ENCODE measurements around the gene GTPBP3.

The GTPBP3 gene

DNA sequence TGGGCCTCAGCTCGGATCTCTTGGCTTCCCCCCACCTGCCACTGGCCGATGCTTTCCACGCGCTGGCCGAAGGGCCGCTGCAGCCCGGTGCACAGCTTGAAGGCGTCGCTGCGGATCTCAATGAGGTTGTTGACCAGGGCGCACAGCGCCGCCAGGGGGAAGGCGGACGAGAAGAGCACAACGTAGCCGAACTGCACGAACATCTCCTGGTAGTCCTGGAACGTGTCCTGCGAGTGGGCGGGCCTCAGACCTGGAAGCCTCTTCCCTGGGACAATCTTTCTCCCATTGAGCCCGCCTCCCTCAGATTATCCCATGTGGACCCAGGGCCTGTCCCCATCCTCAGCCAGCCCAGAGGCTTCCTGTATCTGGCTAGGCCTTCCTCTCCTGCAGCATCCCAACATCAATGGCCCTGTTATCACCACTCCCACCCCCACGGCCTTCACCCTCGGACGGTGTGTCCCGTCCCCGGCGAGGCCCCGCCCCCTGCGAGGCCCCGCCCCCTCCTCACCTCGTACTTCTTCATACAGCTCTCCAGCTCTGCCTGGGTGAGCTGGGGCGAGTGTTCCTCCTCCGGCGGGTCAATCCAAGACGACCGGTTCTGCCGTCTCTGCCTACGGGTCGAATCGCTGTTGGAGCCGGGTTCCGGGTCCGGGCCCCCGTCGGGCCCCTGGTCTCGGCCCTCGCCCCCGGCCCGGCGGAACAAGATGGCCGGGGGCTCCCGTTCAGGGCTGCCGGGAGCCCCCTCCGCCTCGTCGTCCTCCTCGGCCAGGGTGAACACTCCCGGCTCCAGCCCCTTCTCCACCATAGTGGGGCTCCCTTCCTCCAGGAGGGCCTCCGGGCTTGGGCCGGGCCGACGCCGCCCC is 9.5 kb upstream of the GTPBP3 start:
- peak; percentile 37 for DNase-seq (ENCODE audit: low spot score)

DNA sequence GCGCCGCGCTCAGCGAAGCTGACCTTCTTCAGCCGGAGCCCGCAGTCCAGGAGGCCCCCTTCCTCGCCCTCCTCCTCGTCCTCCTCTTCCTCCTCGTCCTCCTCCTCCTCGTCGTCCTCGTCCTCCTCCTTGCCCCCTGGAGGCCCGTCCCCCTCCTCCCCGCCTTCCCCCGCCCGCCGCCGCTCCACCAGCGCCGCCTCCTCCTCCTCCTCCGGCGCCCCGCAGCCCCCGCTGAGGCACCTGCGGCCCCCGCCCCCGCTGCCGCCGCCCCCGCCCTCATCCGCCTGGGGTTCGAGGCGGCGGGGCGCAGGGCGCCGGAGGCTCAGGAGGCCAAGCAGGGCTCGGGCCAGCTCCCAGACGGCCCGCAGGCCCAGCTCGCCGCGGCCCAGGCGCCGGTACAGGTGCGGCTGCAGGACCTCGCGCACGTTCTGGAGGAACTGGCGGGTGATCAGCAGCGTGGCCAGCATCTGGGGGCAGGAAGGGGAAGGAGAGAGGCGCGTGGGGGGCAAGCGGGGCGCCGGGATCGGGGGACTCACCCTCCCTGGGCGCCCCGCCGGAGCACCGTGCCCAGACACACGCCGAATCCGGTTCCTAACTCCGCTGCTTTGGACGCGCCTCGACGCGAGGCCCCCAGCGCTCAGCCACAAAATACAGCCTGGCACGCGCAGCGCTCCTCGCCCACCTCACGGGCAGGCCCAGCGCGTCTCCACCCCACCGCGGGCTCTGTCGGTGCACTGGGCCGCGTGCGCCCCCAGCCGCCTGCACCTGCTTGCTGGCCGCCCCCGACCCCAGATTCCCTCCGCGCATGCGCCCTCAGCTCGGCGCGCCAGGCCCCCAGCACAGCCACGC is 8.6 kb upstream of the GTPBP3 start:
- DNase-seq (ENCODE audit: low spot score) = no peak

DNA sequence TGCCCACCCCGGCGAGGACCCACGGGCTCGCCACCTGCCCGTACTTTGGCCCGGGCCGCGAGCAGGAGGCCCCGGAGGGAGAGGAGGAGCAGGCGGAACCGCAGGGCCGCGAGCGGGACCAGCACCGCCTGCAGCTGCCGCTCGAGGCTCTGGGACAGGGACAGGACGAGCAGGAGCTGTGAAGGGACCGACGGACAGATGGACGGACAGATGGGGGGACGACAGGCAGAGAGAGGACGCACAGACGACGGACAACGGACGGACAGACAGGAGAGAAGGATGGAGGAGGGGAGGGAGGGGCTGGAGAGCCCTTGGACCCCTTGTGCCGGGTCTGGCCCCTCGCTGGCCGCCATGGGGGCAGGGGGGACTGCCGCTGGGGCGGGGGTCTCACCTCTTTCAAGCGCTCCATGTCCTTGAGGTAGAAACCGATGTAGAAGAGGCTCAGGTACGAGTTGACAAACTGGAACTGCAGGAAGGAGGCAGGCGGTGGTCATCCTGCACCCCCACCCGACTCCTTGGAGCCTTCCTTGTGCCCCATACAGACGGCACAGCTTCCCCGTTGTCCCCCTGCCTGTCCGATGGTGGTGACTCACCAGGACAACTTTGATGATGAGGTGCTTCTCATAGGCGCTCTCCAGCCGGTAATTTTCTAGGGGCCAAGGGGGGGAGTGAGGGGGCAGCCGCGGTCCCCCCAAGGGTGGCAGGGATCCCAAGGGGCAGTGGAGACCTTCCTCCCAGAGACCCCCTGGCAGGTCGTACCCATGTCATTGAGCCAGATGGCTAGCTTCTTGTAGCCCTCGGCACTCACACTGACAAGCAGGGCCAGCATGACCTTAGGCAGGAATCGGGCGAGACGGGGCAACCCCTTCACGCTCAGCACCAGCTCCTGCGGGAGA is 7.7 kb upstream of the GTPBP3 start:
- DNase-seq (ENCODE audit: low spot score) = no peak

DNA sequence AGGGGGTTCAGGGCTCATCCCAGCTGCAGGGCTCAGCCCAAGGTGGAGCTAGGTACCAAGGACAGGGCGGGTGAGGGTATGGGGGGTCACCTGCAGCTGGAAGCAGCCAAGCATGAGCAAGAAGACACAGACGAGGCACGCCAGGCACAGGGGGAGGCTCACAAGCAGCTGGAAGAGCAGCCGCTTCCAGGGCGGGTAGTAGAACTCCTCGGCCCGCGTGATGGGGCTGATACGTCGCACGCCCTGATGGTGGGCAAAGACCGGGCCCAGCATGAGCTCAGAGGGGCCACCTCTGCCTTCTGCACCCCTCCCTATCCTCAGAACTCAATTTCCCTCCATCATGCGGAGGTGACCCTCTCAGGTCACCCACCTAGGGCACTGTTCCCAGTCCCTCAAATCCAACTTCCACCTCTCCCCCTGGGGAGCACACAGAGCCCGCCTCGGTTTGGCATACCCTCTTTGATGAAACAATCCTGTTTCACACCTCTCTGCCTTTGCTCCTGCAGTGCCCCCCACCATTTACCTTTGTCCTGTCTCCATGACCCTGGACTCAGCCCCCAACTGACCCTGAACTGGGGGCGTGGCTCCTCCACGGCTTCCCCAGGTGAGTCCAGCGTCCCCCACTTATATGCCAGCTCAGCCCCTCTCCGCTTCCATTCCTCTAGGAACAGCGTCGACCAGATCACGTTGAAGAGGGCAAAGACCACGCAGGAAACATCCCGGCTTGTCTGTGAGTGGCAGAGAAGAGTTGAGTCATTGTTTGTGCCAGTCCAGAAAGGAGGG is 6.9 kb upstream of the GTPBP3 start:
- DNase-seq (ENCODE audit: low spot score) = no peak

DNA sequence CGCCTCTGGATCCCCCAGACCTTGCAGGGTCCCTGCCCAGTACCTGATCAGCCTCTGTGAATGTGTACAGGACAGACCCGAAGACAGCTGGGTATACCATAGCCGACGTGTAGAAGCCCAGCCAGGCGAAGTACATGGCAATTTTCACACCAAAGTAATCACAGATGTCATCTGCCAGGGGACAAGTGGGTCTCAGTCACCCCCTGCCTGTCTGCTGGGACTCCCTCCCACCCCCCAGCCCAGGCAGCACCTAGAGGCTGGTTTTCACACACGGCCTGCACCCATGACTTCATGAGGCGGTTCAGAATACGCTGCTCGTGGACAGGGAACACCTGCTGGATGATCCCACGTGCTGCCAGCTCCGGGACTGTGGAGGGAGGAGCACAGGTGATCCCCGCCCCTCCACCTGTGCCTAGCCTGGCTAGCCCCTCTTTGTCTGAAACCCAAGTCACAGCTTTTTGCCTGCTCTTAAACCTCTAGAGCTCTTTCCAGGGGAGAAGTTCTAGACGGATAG is 6.3 kb upstream of the GTPBP3 start:
- no peak for DNase-seq (ENCODE audit: low spot score)

DNA sequence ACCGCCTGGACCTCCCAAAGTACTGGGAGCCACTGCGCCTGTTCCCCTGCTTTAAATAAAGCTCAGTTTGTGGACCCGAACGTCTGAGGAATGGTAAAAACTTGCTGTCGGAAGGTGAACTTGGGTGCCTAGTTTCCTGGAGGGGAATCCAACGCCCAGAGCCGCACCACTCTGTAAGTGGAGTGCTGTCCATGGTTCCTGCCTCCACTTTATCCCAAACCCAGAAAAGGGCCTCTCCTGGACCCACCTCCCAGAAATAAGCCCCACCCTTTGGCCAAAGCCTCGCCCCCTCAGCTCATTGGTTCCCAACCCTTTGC is 5.0 kb upstream of the GTPBP3 start:
- no peak for DNase-seq (ENCODE audit: low spot score)

DNA sequence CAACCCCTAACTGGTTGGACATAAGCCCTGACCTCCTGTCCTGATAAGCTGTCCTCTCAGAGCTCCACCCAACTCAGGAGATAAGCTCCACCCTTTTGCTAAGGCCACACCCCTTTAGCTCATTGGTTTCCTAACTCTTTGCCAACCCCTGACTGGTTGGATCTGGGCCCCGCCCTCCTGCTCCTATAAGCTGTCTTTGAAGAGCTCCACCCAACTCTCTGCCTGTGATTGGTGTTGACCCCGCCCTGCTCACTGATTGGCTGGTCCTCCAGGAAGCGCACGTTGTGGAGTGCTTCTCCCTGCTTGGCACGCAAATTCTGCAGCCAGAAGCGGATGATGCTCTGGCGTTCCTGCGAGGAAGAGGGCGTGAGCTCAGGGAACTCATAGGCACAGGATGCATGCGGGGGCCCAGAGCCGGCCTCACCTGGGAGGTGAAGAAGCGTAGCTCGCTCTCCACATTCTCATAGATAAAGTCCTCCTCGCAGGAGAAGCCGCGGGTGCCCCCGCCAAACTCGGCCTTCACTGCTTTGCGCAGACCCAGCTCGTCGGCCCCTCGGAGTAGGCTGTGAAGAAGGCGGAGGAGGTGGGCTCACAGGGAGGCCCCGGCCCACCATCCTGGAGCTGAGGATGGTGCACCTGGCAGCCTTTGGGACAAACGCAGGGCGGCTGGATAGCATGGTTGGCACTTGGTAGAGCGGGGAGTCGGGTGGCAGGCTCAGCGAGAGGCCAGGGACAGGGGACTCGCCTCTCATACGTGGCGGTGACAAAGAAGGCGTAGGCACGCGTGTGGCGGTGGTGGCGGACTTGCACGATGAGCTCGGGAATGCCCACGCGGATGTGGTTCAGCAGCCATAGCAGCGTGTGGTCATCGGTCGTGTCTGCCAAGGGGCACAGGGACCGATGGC is 4.4 kb upstream of the GTPBP3 start:
- peak; percentile 32 for DNase-seq (ENCODE audit: low spot score)

DNA sequence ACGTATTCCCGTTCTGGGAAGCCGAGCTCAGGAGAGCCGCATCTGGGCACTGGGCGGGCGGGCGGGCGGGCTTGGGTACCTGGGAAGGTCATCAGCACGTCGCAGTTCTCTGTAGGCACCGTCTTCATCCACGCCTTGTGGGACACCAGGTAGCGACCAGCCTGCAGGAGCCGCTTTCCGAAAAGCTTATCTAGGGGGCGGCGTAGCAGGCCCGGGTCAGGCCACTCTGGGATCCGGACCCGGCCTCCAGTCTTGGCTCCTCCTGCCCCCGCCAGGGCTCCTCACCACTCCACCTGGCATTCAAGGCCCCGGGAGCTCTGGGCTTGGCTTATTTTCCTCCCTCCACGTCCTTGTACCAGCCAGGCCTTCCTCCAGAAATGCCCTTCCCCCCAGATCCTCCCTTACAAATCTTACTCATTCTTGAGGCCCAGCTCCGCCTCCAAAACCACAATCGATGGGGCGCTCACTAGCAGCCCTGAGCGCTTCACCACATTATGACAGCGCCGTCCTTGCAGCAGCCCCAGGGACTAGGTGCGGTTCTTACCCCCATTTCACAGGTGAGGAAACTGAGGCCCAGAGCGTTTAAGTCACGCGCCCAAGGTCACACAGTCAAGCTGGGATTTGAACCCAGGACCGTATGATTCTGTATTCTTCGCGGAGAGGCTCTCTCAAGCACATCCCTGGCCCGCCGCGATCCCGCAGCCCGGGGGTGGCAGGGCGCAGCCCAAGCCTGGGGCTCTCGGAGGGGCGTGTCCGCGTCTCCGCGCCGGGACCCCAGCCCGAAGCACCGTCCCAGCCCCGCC is 3.5 kb upstream of the GTPBP3 start:
- DNase-seq (ENCODE audit: low spot score) = peak; percentile 88

DNA sequence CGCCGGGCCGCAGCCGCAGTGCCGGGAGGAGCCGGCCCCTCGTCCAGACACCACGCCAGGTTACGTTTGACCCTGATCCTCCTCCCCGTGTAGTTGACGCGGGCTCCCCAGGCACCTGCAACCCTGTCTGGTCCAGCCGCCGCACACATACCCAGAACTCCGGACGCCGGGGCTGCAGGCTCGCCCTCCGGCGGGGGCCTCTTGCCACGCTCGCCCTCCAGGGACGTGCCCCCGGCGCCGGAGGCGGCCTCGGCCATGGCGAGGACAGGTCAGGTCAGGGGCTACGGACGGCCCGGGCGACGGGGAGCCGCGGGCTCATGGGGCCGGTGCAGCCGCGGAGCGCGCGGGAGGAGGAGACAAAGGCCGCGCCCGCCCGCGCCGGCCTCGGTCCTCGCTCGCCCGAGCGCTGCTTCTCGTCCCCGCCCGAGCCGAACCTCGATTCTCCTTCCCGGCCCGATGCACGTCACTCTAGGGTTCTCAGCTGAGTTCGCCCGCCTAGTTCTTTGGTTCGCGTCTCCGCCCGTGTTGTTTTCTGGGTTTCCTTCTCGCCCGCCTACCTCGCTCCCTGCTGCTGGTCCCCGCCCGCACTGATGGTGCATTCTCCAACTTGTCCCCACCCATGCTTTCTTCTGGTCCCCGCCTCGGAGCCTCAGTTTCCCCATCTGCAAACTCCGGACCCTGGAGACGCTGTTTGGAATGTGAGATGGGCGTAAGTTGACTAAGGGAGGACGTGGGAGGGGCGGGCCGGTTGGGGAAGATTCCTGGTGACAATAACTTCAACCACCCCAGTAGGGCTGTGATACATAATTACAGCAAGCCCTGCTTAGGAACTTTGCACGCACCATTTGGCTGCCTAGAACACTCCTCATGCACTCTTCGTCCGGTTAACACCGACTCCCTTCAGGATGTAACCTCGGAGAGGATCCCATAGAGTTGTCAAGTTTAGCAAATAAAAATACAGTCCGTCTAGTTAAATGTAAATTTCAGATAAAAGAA is 2.6 kb upstream of the GTPBP3 start, which contains the start of gene ANO8:
ANO8 (minus strand) TSS at position 442 of the 996 bp plus-strand sequence; CDS start at position 257, 185 bp downstream.
- peak; percentile 95 for DNase-seq (ENCODE audit: low spot score)

DNA sequence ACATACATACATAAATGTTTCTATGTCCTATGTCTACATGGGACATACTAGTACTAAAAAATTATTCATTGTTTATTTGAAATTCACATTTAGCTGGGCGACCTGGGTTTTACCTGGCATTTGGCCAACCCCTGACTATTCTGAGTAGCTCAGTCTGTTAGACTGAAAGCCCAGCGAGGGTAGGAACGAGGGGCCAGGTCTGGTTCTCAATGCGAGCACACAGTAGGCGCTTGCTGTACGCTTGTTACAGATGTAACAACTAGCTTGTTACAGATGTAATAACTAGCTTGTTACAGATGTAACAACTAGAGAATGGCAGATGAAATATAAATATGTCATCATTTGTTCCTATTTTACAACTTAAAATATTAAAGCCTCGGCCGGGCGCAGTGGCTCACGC is 1.8 kb upstream of the GTPBP3 start:
- no peak for DNase-seq (ENCODE audit: low spot score)

DNA sequence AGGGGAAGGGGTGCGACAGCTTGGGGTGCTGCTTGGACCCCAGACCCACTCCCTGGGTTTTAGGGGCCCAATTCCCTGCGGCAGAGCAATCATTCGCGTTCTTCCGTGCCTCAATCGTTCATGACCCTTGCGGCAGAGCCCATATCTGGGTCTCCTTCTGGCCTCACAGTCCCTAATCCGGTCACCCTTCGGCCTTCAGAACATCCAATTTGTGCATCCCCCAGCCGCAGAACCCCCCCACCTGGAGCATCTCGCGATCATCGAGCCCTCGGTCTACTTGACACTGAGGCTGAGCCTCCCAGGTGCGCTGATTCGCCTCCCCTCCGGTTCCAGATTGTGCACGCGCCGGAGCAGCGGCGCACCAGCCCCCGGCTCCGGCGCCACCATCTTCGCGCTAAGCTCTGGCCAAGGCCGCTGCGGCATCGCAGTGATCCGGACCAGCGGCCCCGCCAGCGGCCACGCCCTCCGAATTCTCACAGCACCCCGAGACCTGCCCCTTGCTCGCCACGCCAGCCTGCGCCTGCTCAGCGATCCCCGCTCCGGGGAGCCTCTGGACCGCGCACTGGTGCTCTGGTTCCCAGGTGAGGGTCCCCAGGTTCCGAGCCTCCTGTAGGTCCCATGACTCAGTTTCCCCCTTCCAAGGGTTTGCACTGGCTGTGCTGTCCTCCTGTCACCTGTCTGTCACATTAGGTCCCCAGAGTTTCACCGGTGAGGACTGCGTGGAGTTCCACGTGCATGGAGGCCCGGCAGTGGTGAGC is 501 bp downstream of the GTPBP3 start:
- DNase-seq (ENCODE audit: low spot score) = peak; percentile 56

DNA sequence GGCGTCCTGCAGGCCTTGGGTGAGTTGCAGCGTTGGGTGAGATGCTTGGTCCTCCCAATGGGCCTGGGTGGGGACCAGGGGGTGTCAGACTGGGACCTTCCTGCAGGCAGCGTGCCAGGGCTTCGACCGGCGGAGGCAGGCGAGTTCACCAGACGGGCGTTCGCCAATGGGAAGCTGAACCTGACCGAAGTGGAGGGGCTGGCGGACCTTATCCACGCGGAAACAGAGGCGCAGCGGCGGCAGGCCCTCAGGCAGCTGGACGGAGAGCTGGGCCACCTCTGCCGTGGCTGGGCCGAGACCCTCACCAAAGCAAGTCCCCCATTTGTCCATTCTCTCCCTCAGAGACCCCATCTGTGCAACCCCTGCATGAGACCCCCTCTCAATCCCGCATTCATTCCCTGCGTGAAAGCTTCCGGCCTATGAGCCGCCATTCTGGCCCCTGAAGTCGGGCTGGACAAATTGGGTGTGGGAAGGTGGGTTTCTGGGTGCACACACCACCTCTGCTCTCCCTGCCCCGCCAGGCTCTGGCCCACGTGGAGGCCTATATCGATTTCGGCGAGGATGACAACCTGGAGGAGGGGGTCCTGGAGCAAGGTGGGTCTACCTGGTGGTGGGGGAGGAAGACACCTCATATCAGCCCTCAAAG is 1.2 kb downstream of the GTPBP3 start:
- no peak for DNase-seq (ENCODE audit: low spot score)

DNA sequence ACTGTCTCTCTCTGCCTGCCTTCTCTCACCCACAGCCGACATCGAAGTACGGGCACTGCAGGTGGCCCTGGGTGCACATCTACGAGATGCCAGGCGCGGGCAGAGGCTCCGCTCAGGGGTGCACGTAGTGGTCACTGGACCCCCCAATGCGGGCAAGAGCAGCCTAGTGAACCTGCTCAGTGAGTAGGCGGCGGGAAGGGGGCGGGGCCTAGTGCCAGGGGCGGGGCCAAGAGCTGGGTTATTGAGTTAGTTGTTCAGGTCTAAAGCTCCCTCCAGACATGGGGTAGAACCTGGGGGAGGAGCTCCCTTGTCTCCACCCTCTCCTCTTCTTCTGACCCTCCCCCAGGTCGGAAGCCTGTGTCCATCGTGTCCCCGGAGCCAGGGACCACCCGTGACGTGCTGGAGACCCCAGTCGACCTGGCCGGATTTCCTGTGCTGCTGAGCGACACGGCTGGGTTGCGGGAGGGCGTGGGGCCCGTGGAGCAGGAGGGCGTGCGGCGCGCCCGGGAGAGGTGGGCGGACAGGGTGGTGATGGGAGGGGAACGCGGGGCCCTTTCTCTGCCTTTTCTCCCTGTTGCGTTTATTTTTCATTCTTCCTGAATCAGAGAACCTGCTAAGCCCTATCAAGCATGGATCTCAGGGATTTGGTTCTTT is 1.9 kb downstream of the GTPBP3 start:
- peak; percentile 60 for DNase-seq (ENCODE audit: low spot score)

DNA sequence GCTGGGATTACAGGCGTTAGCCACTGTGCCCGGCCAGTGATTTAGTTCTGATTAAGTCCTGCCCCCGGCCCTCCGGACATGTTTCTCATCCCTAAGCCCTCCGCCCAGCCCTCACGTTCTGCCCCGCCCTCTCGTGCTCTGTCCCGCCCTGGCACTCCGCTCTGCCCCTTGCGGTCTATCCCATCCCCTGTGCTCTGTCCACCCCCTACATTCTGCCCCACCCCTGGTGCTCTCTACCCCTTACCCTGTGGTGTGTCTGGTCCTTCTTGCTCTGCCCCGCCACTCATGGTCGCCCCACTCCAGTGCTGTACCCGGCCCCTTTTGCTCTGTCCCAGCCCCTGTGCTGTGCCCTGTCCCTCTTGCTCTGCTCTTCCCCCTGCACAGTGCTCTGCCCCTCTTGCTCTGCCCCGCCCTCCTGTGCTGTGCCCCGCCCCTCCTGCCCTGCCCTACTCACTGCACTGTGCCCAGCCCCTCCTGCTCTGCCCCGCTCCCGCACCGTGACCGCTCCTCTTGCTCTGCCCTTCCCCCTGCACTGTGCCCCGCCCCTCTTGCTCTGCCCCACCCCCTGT is 3.0 kb downstream of the GTPBP3 start:
- no peak for DNase-seq (ENCODE audit: low spot score)

DNA sequence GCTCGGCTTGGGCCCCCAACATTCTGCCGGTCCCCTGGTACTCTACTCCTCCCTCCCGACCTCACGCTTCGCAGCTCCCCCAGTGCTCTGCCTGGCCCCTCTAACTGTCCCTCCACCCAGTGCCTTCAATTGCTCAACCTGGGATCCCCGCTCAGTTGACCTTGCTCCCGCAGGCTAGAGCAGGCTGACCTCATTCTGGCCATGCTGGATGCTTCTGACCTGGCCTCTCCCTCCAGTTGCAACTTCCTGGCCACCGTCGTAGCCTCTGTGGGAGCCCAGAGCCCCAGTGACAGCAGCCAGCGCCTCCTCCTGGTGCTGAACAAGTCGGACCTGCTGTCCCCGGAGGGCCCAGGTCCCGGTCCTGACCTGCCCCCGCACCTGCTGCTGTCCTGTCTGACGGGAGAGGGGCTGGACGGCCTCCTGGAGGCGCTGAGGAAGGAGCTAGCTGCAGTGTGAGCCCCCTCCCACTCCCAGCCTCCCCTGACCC is 3.6 kb downstream of the GTPBP3 start:
- DNase-seq (ENCODE audit: low spot score) = no peak

DNA sequence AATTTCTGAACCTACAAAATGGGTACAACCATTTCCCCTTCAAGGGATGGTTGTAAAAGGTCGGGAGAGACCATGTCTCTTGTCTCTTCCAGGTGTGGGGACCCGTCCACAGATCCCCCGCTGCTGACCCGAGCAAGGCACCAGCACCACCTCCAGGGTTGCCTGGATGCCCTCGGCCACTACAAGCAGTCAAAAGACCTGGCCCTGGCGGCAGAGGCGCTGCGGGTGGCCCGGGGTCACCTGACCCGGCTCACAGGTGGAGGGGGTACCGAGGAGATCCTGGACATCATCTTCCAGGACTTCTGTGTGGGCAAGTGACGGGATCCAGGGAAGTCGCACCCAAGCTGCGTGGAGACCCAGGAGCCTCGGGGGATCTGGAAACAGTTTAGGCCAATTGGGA is 4.0 kb downstream of the GTPBP3 start:
- DNase-seq (ENCODE audit: low spot score) = no peak

All from activated CD4-positive, alpha-beta T cell treated with anti-CD3 and anti-CD28 coated beads, Interleukin-2, Interleukin-4, amounts not matched to agents 100 ng/mL and 50 ng/mL, durations not matched to agents 16 hours and 8 hours (primary cell).